K562 (cell line): ENCODE measurements around the gene GLIS1. TPM values are rescaled to one million over a fixed set of nuclear protein-coding genes. Genes with fewer than 3 reads are reported as not detected.

ENCODE experiments used
- ATAC-seq: fragments of 200-7000 bp; cut with Tn5 transposase; 3 replicates; pipeline ENCODE4 v1.9.1; 2020; ENCODE audit warnings: moderate library complexity
- BruUV-seq: library from RNA; stranded (reverse); fragments of 400-500 nt; replicated peaks from 2 replicates; lab custom pipeline; 2021; lab: Mats Ljungman, UMichigan
- CTCF ChIA-PET: fragments of 300-600 bp; formaldehyde crosslinking; extraction: SDS; loops from one replicate; lab custom pipeline; 2021; ENCODE audit warnings: low intra/inter-chr PET ratio; lab: Yijun Ruan, JAX
- POLR2A ChIA-PET: fragments of 300-600, 350-650 bp; sonication (Branson Sonifier 250); formaldehyde crosslinking; extraction: SDS; loops from one replicate; lab custom pipeline; 2021; ENCODE audit warnings: antibody characterized with exemption, inconsistent platforms; lab: Yijun Ruan, JAX
- DNase-seq, 4 experiments: peaks; one replicate each; pipeline versions ENCODE4 v3.0.0 to v3.0.0-alpha.2; 2011 to 2018; ENCODE audit warnings: low spot score in 3 of 4, mixed read lengths in 3 of 4; ENCODE audit errors: extremely low read depth in 1 of 4
- FAIRE-seq: peaks from 2 replicates; lab custom pipeline; 2011; peaks lifted over from hg19 to GRCh38; lab: Jason Lieb, UNC
- H2AFZ ChIP-seq: 2 replicates; pipeline ENCODE4 v1.6.0; 2011; ENCODE audit warnings: low read depth, low read length, control low read depth, inconsistent platforms
- H3K27ac ChIP-seq: fragments of 200-600 bp; 3 replicates; pipeline ENCODE4 v1.8.0; 2011; ENCODE audit warnings: low read depth, mild to moderate bottlenecking, control low read depth, inconsistent platforms, low read length, moderate library complexity, mixed read lengths; ENCODE audit errors: extremely low read depth
- H3K27me3 ChIP-seq, 2 experiments: fragments of 300-600 bp in 1 of 2; 2 replicates in 1 of 2; 3 replicates in 1 of 2; pipeline versions ENCODE4 v1.6.0 to v1.8.0; 2011; ENCODE audit warnings: inconsistent platforms in 2 of 2, low read length in 2 of 2, mild to moderate bottlenecking in 1 of 2, mixed read lengths in 1 of 2, moderate library complexity in 1 of 2; ENCODE audit not compliant: control insufficient read depth in 2 of 2, insufficient read depth in 2 of 2
- H3K36me3 ChIP-seq: fragments of 300-600 bp; 3 replicates; pipeline ENCODE4 v1.8.0; 2011; ENCODE audit warnings: mild to moderate bottlenecking, low read length, inconsistent platforms; ENCODE audit not compliant: control insufficient read depth, insufficient read depth
- H3K4me1 ChIP-seq, 2 experiments: fragments of 200-600 bp in 1 of 2; replicated peaks in 1 of 2; 2 replicates in 1 of 2; 3 replicates in 1 of 2; pipeline versions ENCODE4 v1.5.1 to v1.8.0; 2011; ENCODE audit warnings: inconsistent platforms in 2 of 2, low read length in 2 of 2, mild to moderate bottlenecking in 1 of 2, mixed read lengths in 1 of 2, moderate library complexity in 1 of 2; ENCODE audit not compliant: control insufficient read depth in 2 of 2, insufficient read depth in 2 of 2
- H3K4me2 ChIP-seq: 2 replicates; pipeline ENCODE4 v1.6.1; 2011; ENCODE audit warnings: low read length, control low read depth, inconsistent platforms, mixed read lengths; ENCODE audit not compliant: insufficient read depth
- H3K4me3 ChIP-seq: fragments of 200-600 bp; sonication (generic), shearing (Covaris generic); 2 replicates; pipeline ENCODE4 v1.5.1; 2016; ENCODE audit warnings: control low read depth, inconsistent platforms
- H3K79me2 ChIP-seq: fragments of 200-600 bp; 3 replicates; pipeline ENCODE4 v1.8.0; 2011; ENCODE audit warnings: low read length, inconsistent platforms; ENCODE audit not compliant: control insufficient read depth, insufficient read depth
- H3K9ac ChIP-seq, 2 experiments: 2 replicates each; pipeline versions ENCODE4 v1.6.0 to v1.6.1; 2011; ENCODE audit warnings: low read depth in 2 of 2, low read length in 2 of 2, control low read depth in 1 of 2, inconsistent platforms in 1 of 2, mild to moderate bottlenecking in 1 of 2, mixed read lengths in 1 of 2; ENCODE audit not compliant: insufficient read depth in 1 of 2
- H3K9me1 ChIP-seq: one replicate; pipeline ENCODE4 v1.6.0; 2011; ENCODE audit warnings: inconsistent platforms, mild to moderate bottlenecking, low read length, moderate library complexity; ENCODE audit not compliant: control insufficient read depth, insufficient read depth
- H3K9me3 ChIP-seq: replicated peaks from 2 replicates; pipeline ENCODE4 v1.5.1; 2011; ENCODE audit warnings: low read depth, low read length, inconsistent platforms; ENCODE audit not compliant: control insufficient read depth, insufficient read depth
- H4K20me1 ChIP-seq: replicated peaks from 2 replicates; pipeline ENCODE4 v1.6.1; 2011; ENCODE audit warnings: low read length, inconsistent platforms, mixed read lengths; ENCODE audit not compliant: control insufficient read depth, insufficient read depth
- ADNP ChIP-seq: fragments of 200-800 bp; sonication (Bioruptor generic); IDR thresholded peaks from 2 replicates; pipeline ENCODE4 v1.6.1; 2016; ENCODE audit warnings: missing genetic modification characterization, missing compliant biosample characterization
- CLOCK ChIP-seq: fragments of 250-450 bp; sonication (Bioruptor Pico); IDR thresholded peaks from 2 replicates; pipeline ENCODE4 v1.4.0; 2020; ENCODE audit warnings: mild to moderate bottlenecking, moderate library complexity, borderline replicate concordance
- CTBP1 ChIP-seq: fragments of 450-650 bp; IDR thresholded peaks from 2 replicates; pipeline ENCODE4 v1.6.1; 2016; ENCODE audit warnings: borderline replicate concordance
- GTF3C2 ChIP-seq: IDR thresholded peaks from 3 replicates; pipeline ENCODE4 v1.6.1; 2011; ENCODE audit warnings: borderline replicate concordance, mild to moderate bottlenecking, moderate library complexity; ENCODE audit not compliant: insufficient read length; ENCODE audit errors: extremely low read depth
- HNRNPK ChIP-seq: fragments of 200-400 bp; formaldehyde crosslinking; IDR thresholded peaks from one replicate; pipeline ENCODE4 v1.6.1; 2018; ENCODE audit warnings: mild to moderate bottlenecking, low read depth, low read length; ENCODE audit not compliant: poor library complexity, severe bottlenecking
- MCM5 ChIP-seq: fragments of 450-650 bp; IDR thresholded peaks from 2 replicates; pipeline ENCODE4 v1.6.1; 2016; ENCODE audit warnings: low read depth
- NFIX ChIP-seq: fragments of 250-450 bp; sonication (Bioruptor Pico); IDR thresholded peaks from 2 replicates; pipeline ENCODE4 v1.4.0; 2020; ENCODE audit warnings: low read depth, mild to moderate bottlenecking, moderate library complexity
- NONO ChIP-seq, 2 experiments: fragments of 200-400 bp in 1 of 2; fragments of 450-650 bp in 1 of 2; formaldehyde crosslinking in 1 of 2; IDR thresholded peaks; 2 replicates each; pipeline ENCODE4 v1.6.1; 2017; ENCODE audit warnings: low read depth in 2 of 2, mild to moderate bottlenecking in 2 of 2, moderate library complexity in 2 of 2, low read length in 1 of 2
- NRF1 ChIP-seq, 2 experiments: fragments of 450-650 bp; IDR thresholded peaks in 1 of 2; conservative IDR thresholded peaks in 1 of 2; 2 replicates each; pipeline ENCODE4 v1.6.1; 2014; ENCODE audit warnings: mild to moderate bottlenecking in 2 of 2
- POLR2A ChIP-seq: fragments of 450-650 bp; conservative IDR thresholded peaks from 2 replicates; pipeline ENCODE4 v1.6.1; 2016
- ZNF584 ChIP-seq: fragments of 200-800 bp; sonication (Bioruptor generic); IDR thresholded peaks from 2 replicates; pipeline ENCODE4 v1.6.1; 2016; ENCODE audit warnings: low read depth, mild to moderate bottlenecking, missing genetic modification characterization, missing compliant biosample characterization
- ZNF707 ChIP-seq: fragments of 250-450 bp; sonication (Bioruptor Pico); conservative IDR thresholded peaks from 2 replicates; pipeline ENCODE4 v1.8.0; 2022; ENCODE audit warnings: inconsistent platforms, mild to moderate bottlenecking, moderate library complexity
- ZNF717 ChIP-seq: fragments of 250-450 bp; sonication (Bioruptor Pico); IDR thresholded peaks from 2 replicates; pipeline ENCODE4 v1.5.0; 2021
- ZNF740 ChIP-seq, 3 experiments: fragments of 200-800 bp in 1 of 3; sonication (Bioruptor generic) in 1 of 3; sonication (generic) in 1 of 3; formaldehyde crosslinking in 1 of 3; IDR thresholded peaks; 2 replicates each; pipeline versions ENCODE4 v1.6.1 to v1.8.0; 2016 to 2022; ENCODE audit warnings: mild to moderate bottlenecking in 2 of 3, missing compliant biosample characterization in 2 of 3, missing genetic modification characterization in 2 of 3, missing genetic modification reagents in 1 of 3
- WGBS: fragments of 100-300 bp; shearing (Covaris generic); methylation state at CpG from one replicate; pipeline ENCODE4 v1.1.6; 2016; ENCODE audit warnings: low coverage, mixed read lengths; ENCODE audit not compliant: insufficient coverage; ENCODE audit errors: missing lambda C conversion rate; 5-methylcytosine and 5-hydroxymethylcytosine counted together
- in situ Hi-C: fragments of 300-500 bp; cut with MboI; formaldehyde crosslinking; loops from 4 replicates; pipeline ENCODE4 v1.15.0; 2018; ENCODE audit warnings: inconsistent platforms, mixed read lengths
- intact Hi-C: fragments of 100-400 bp; cut with micrococcal nuclease; formaldehyde crosslinking; loops from 2 replicates; pipeline ENCODE4 v1.14.2; 2022
- polyA plus RNA-seq, 8 experiments: library from polyadenylated mRNA; depleted of rRNA in 4 of 8; stranded (reverse) in 5 of 8; unstranded in 3 of 8; fragments of >200 nt; fragmentation: Nextera tagmentation in 2 of 8; fragmentation: Illumina TruSeq in 1 of 8; extraction: Ambion mirVana in 2 of 8; extraction: Trizol in 1 of 8; gene quantifications; 2 replicates each; pipeline versions ENCODE4 v1.2.1 to v1.2.3, GENCODE V29; 2011 to 2014; ENCODE audit warnings: inconsistent platforms in 1 of 8, missing spikeins in 1 of 8
- total RNA-seq, 7 experiments: library from RNA; depleted of rRNA in 6 of 7; stranded (reverse); fragments of >200 nt in 6 of 7; fragmentation: Illumina TruSeq in 2 of 7; extraction: Trizol in 2 of 7; gene quantifications; 2 replicates each; pipeline versions ENCODE4 v1.2.1 to v1.2.3, GENCODE V29; 2011 to 2021; ENCODE audit warnings: low replicate concordance in 1 of 7

GLIS1 gene
- total and polyA plus RNA-seq, 9 of the 15 experiments (the other 6 are each of a cell fraction or from before 2014, with no cell fraction given): not detected

GRCh38 chr1:53693339-53693738 lies 45.6 kb downstream of the GLIS1 start:
- in situ Hi-C loops: no loop called here
- no peaks in the 10 kb centered on the region for H3K79me2 ChIP-seq
- no peaks in the 10 kb centered on the region for H3K9me1 ChIP-seq
- H3K27ac ChIP-seq: no peak overlapping the region
- DNase-seq (no peak), FAIRE-seq (no peak), ATAC-seq (no peak)
- CTCF ChIA-PET: no interaction called here
- POLR2A ChIA-PET: interaction anchor here (1.4 kb wide), 1 partner anchor 20 kb away, joined by 3 read pairs; no protein-coding TSS in a partner anchor
- intact Hi-C loops: no loop called here
- no peaks in the 10 kb centered on the region for H3K36me3 ChIP-seq
- WGBS: 0% methylated on average over 8 of the region's 8 CpGs
- no peak overlapping the region for H3K9ac ChIP-seq
- no TSS peak for BruUV-seq
- H4K20me1 ChIP-seq: peaks cover 26% of the 10 kb centered on the region
- H3K4me3 ChIP-seq: no peak overlapping the region
- H3K4me2 ChIP-seq: no peak overlapping the region
- H2AFZ ChIP-seq: no peak overlapping the region
- H3K9me3 ChIP-seq: no peaks in the 10 kb centered on the region
- peaks cover 56 to 88% of the 10 kb centered on the region in 2 experiments for H3K27me3 ChIP-seq
- peaks cover 2 to 18% of the 10 kb centered on the region in 2 experiments; a peak in 2 of 5 replicates for H3K4me1 ChIP-seq
- TF ChIP-seq HNRNPK (no peak), ZNF707 (CRISPR knock-in tag) (no peak), NONO (IDR thresholded peaks at IDR 0.05; ENCODE audit: low read depth in 2 of 2, low read length in 1 of 2) (no peak), NRF1 (conservative IDR thresholded peaks at IDR 0.05 in 1 of 2, IDR thresholded peaks at IDR 0.05 in 1 of 2) (no peak), ADNP (tag) (no peak), CLOCK (CRISPR knock-in tag) (no peak), MCM5 (no peak), ZNF740 (CRISPR knock-in tag; IDR thresholded peaks at IDR 0.05) (no peak), ZNF740 (tag; IDR thresholded peaks at IDR 0.05) (no peak), NFIX (CRISPR knock-in tag) (no peak), CTBP1 (no peak), ZNF717 (no peak), POLR2A (no peak), GTF3C2 (no peak), ZNF584 (no peak)
